Rectal smooth muscle tissue (tissue), 1 donor: ENCODE data around the gene GALNT14.

Source experiments
- H3K27ac ChIP-seq: one replicate; pipeline ENCODE4 v1.7.0; 2013; ENCODE audit warnings: low read depth, low read length, inconsistent platforms
- H3K27me3 ChIP-seq: one replicate; pipeline ENCODE4 v1.7.0; 2013; ENCODE audit warnings: low read length; ENCODE audit not compliant: control insufficient read depth, insufficient read depth
- H3K36me3 ChIP-seq: one replicate; pipeline ENCODE4 v1.7.0; 2013; ENCODE audit warnings: low read length; ENCODE audit not compliant: control insufficient read depth, insufficient read depth
- H3K4me1 ChIP-seq: one replicate; pipeline ENCODE4 v1.7.0; 2013; ENCODE audit warnings: low read length; ENCODE audit not compliant: control insufficient read depth, insufficient read depth
- H3K4me3 ChIP-seq: one replicate; pipeline ENCODE4 v1.7.0; 2013; ENCODE audit warnings: low read length
- H3K9ac ChIP-seq: one replicate; pipeline ENCODE4 v1.7.0; 2013; ENCODE audit warnings: low read length

Gene GALNT14

DNA sequence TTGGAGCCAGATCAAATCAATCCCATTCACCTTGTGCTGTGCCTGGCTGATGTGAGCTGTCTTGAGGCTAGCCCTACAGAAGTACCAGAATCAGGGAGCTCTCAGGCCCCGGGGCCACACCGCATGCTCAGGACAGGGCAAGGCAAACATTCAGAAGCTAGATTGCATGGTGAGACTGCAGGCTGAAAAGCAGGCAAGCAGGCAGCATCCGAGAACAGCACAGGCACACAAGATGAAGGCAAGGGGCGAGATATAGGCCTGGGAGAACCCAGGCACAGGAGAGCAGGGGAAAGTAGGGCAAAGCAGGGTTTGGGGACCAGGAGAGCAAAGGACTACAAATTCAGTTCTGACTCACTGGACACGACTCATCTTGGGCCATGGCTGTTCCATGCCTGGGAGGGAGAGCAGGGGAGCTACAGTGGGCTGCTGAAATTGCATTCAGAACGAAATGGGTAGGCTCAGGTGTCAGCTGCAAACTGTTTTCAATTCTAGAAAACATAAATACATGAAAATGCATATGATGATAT lies 59.6 kb downstream of the GALNT14 start:
- H3K36me3 ChIP-seq: no peaks in the 10 kb centered on the region
- H3K4me3 ChIP-seq: no peak overlapping the region
- H3K27ac ChIP-seq: no peak overlapping the region
- no peaks in the 10 kb centered on the region for H3K4me1 ChIP-seq
- H3K9ac ChIP-seq: no peak overlapping the region
- H3K27me3 ChIP-seq: no peaks in the 10 kb centered on the region

DNA sequence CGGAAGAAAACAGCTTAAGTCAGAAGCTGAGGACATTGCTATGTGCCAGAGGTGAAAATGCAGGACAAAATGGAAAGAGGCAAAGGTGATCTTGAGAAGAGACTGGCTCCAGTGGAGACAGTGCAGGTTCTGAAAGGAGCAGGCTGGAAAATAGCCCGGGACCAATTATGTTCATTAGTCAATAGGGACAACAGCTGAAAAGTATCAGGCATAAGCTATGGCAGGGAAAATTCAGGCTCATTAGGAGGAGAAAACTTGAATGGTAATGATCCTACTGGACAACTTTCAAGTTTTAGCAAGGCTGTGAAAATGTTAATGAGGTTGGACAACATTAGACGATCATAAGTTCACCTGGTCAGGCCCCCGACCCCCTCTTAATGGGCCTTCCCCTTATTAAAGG lies 60.2 kb downstream of the GALNT14 start:
- Histone ChIP-seq H3K27me3 (no peaks in the 10 kb centered on the region), H3K27ac (no peak overlapping the region), H3K36me3 (no peaks in the 10 kb centered on the region), H3K4me1 (no peaks in the 10 kb centered on the region), H3K9ac (no peak overlapping the region), H3K4me3 (no peak overlapping the region)

DNA sequence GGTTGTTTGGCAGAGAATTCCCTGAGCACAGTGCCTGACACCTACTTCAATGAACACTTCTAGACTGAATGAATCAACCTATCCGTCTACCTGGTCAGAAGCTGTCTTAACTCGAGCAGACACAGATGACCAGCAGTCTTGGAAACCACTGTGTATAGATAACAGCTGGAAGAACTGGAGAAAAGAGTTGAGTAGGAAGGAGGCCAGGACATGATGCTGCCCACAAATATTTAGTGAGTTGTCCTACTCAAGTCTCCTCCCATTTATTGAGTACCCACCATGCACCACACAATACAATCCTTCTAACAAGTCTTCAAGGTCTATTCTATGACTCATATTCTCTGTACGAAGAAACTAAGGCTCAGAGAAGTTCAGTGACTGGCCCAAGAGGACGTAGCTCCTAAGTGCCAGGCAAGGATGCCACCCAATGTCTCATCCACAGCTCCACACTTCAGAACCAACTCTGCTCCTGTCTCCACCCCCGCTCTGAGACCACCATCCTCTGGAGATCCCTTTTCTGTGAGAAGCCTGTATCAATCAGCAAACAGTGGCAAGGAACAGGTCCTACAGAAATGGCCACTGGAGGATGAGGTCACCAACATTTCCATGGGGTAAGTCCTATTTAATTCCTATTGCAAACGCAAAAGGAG lies 62.2 kb downstream of the GALNT14 start:
- Histone ChIP-seq H3K4me1 (no peaks in the 10 kb centered on the region), H3K27me3 (no peaks in the 10 kb centered on the region), H3K9ac (no peak overlapping the region), H3K27ac (no peak overlapping the region), H3K4me3 (no peak overlapping the region), H3K36me3 (no peaks in the 10 kb centered on the region)

DNA sequence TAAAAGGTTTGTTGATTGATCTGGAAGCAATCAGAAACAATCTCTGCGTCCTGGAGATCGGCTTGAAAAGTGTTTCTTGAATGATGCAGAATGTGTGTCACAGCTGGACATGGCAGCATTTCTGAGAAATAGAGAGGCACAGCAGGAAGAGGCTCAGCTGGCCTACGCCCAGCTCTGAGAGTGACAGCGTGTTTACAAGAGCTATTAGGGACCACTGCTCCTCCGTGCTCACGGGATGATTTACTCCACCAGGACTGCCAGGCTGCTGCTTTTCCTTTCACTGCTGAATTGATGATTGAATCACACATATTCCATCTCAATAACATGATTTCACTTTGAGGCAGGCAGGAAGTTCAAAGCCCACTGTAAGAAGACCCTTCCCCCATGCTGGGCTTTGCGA lies 62.8 kb downstream of the GALNT14 start:
- Histone ChIP-seq H3K9ac (no peak overlapping the region), H3K27me3 (no peaks in the 10 kb centered on the region), H3K27ac (no peak overlapping the region), H3K4me1 (no peaks in the 10 kb centered on the region), H3K4me3 (no peak overlapping the region), H3K36me3 (no peaks in the 10 kb centered on the region)

DNA sequence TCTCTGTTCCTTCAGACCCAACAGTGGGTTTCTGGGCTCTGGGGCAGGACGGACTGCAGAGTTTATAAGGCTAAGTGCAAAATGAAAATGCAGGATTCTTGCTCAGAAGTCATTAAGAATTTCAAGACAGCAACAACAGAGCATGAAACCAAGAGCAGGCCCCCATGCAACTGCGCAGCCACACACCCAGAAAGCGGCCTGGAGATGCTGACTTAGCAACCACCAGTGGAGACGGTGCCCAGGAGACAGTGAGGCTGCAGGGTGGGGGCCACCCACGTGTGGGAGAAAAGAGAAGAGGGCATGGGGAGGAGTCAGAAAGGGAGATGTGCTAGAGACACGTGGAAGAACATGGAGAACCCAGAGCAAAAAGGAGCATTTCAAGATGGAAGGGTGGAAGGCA lies 66.5 kb downstream of the GALNT14 start:
- no peaks in the 10 kb centered on the region for H3K4me1 ChIP-seq
- H3K36me3 ChIP-seq: no peaks in the 10 kb centered on the region
- H3K27ac ChIP-seq: no peak overlapping the region
- no peak overlapping the region for H3K9ac ChIP-seq
- no peak overlapping the region for H3K4me3 ChIP-seq
- no peaks in the 10 kb centered on the region for H3K27me3 ChIP-seq

DNA sequence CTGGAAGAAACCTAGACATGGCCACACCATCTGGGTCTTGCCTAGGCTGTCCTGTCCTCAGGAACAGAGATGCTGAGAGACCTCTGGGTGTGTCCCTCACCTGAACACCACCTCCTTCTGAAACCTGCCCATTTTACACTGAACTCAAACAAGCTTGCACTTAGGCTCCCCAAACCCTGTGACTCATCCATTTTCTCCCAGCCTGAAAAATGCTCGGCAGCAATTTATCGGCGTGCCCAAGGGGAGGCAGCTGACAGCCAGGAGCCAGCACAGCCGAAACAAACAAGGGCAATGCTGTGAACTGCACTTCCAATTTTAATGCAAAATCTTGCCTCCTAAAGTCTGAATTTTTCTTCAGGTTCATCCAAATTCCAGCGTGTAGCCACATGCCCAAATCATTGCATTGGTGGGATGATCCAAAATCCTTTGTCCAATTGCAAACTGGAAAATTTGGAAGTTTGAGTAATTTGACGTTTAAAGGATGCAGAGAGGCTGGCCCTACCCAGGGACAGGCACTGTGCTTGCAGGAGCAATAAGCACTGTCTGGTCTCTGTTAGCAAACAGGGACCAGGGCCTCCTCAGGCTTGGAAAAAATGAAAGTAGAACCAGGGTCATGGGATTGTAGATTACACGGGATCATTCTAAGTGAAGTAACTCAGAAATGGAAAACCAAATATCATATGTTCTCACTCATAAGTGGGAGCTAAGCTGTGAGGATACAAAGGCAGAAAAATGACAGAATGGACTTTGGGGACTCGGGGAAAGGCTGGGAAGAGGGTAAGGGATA lies 67.7 kb downstream of the GALNT14 start:
- Histone ChIP-seq H3K4me3 (no peak overlapping the region), H3K27me3 (no peaks in the 10 kb centered on the region), H3K27ac (no peak overlapping the region), H3K36me3 (no peaks in the 10 kb centered on the region), H3K9ac (no peak overlapping the region), H3K4me1 (no peaks in the 10 kb centered on the region)

DNA sequence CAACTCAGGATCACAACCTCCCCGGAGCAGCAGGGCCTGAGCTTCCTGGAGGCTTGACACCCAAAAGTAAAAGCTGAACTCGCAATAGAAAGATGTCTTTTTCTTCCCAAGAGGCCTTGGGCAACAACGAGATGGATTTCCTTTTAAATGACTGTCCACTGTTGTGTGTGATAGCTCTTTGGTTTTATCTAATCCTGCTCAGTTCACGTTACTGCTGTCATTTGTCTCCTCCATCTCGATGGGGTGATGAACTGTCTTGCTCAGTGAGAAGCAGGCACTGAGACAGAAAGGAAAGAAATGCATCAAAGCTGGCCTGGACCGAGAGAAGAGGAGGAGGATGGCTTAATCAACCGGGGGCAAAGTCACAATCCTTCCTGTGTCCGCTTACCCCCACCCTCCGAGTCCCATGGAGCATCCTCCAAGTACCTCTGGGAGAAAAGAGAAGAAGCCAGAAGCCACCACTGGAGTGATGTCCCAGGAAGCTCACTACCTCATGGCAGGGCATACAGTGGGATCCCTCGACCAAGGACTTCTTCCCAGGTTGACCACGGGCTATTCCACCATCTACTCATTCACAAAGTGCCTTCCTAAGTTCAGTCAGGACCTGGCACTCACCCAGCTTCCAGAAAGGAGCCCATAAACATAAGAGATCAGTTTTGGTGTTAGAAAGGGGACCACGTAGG lies 68.5 kb downstream of the GALNT14 start:
- Histone ChIP-seq H3K27me3 (no peaks in the 10 kb centered on the region), H3K4me3 (no peak overlapping the region), H3K9ac (no peak overlapping the region), H3K4me1 (no peaks in the 10 kb centered on the region), H3K27ac (no peak overlapping the region), H3K36me3 (no peaks in the 10 kb centered on the region)

DNA sequence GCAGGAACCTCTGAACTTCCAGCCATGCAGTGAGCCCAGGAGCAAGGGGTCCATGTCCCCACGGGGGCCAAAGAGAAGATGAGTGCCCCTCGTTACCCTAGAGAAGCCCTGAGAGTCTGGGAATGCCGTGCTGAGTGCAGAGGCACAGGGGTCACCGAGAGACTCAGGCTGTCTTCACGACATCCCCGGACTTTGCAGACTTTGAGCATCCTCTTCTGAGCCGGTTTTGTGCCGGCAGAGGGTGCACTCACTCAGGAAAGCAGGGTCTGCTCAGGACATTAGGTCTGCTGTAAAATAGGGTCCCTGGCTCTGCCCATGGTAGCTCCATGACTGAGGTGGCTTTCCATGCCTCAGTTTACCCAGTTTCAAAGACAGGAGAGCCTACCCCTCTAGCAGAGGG lies 71.0 kb downstream of the GALNT14 start:
- no peaks in the 10 kb centered on the region for H3K27me3 ChIP-seq
- H3K36me3 ChIP-seq: no peaks in the 10 kb centered on the region
- no peak overlapping the region for H3K27ac ChIP-seq
- no peak overlapping the region for H3K9ac ChIP-seq
- no peak overlapping the region for H3K4me3 ChIP-seq
- H3K4me1 ChIP-seq: no peaks in the 10 kb centered on the region

DNA sequence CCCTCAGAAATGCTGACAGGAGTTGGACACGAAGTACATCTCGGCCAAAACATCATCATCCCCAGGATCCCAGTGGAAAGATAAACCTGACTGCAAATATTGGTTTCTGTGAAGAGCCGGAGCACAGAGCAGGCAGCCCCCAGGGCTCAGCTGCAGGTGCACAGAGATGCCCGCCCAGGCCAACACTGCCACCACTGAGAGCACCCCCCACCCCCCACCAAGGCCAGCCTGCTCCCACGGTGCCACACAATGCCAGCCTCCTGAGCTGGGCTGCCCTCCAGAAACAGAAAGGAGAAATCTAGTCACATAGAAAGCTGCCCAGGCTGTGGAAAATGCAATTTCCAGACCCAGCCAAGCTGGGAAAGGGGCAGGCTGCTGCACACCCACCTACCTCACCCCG lies 71.7 kb downstream of the GALNT14 start:
- Histone ChIP-seq H3K4me1 (no peaks in the 10 kb centered on the region), H3K36me3 (no peaks in the 10 kb centered on the region), H3K27ac (no peak overlapping the region), H3K9ac (no peak overlapping the region), H3K27me3 (no peaks in the 10 kb centered on the region), H3K4me3 (no peak overlapping the region)

DNA sequence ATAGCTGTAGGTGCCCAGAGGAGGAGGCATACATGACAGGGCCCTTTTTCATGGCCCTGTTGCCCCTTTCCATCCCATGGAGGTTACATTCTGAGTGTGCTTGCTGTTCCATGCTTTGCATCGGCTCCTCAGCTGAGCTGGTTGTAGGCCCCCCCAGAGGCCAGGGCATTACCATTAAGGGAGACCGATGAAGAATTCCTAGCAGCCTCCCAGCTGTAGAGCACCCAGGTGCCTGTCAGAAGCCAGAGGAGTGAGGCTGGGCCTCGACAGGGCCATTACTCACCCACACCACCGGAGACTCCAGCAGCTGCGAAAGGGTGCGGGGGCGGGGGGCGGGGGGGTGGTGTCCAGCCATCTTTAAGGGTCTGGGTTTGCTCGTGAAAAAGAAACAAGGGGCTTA lies 72.2 kb downstream of the GALNT14 start:
- H3K27me3 ChIP-seq: no peaks in the 10 kb centered on the region
- no peak overlapping the region for H3K4me3 ChIP-seq
- no peak overlapping the region for H3K27ac ChIP-seq
- no peaks in the 10 kb centered on the region for H3K4me1 ChIP-seq
- no peak overlapping the region for H3K9ac ChIP-seq
- no peaks in the 10 kb centered on the region for H3K36me3 ChIP-seq

DNA sequence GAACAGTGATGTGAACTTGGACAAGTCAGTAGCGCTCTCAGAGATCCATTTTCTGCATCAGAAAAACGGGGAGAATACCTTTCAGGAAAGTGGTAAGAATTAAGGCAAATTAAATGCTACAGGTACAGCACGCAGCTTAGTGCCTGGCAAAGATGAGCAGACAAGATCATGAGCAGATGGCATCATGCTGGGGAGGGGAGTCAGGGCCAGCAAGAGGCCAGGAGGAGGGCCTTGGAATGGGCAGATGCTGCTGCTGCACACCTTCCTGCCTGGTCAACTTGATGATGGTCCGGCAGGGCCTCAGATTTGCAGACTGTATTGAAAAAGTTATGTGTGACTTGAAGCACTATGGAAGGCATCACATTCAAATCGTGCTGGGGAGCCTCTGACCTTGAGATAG lies 72.9 kb downstream of the GALNT14 start:
- Histone ChIP-seq H3K4me1 (no peaks in the 10 kb centered on the region), H3K4me3 (no peak overlapping the region), H3K27ac (no peak overlapping the region), H3K36me3 (no peaks in the 10 kb centered on the region), H3K9ac (no peak overlapping the region), H3K27me3 (no peaks in the 10 kb centered on the region)

DNA sequence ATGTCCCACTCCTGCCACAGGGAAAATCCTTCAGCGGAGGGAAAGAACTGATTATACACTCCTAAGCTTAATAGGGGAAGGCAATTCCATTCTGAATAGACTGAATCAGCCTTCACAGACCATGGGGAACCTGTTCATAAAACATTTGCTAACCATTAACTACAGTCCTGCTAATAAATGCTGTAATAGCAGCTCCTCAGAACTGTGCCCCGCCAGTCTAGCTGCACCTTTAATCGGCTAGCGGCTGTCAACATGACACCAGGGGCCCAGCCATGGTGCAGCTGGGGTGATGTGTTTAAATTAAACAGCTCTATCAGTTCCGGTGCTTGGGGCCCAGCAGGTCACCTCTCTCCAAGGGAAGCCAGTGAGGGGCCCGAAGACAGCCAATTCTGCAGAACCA lies 77.8 kb downstream of the GALNT14 start:
- Histone ChIP-seq H3K9ac (no peak overlapping the region), H3K4me1 (no peaks in the 10 kb centered on the region), H3K27ac (no peak overlapping the region), H3K4me3 (no peak overlapping the region), H3K36me3 (no peaks in the 10 kb centered on the region), H3K27me3 (no peaks in the 10 kb centered on the region)
